HepG2 (cell line): ENCODE measurements around the gene PLEKHM2. TPM values are rescaled to one million over a fixed set of nuclear protein-coding genes. Genes with fewer than 3 reads are reported as not detected.

Source experiments
- ATAC-seq: fragments of 200-7000 bp; cut with Tn5 transposase; 3 replicates; pipeline ENCODE4 v1.9.1; 2020; ENCODE audit warnings: mild to moderate bottlenecking, moderate library complexity
- BruUV-seq: library from RNA; stranded (reverse); fragments of 400-500 nt; replicated peaks from 2 replicates; lab custom pipeline; 2021; lab: Mats Ljungman, UMichigan
- CTCF ChIA-PET: fragments of 300-600 bp; formaldehyde crosslinking; extraction: SDS; loops from one replicate; lab custom pipeline; 2021; ENCODE audit warnings: low total read pairs, inconsistent platforms, low intra/inter-chr PET ratio; lab: Yijun Ruan, JAX
- POLR2A ChIA-PET: fragments of 350-600 bp; sonication (Branson Sonifier 250); formaldehyde crosslinking; loops from one replicate; lab custom pipeline; 2020; ENCODE audit warnings: antibody characterized with exemption, inconsistent platforms; lab: Yijun Ruan, JAX
- DNase-seq: peaks from one replicate; pipeline ENCODE4 v3.0.0-alpha.2; 2015; ENCODE audit warnings: low spot score
- FAIRE-seq: peaks from 3 replicates; lab custom pipeline; 2011; peaks lifted over from hg19 to GRCh38; lab: Jason Lieb, UNC
- H2AFZ ChIP-seq: one replicate; pipeline ENCODE4 v1.6.1; 2011; ENCODE audit warnings: low read length, inconsistent platforms
- H3K27ac ChIP-seq: fragments of 300-600 bp; 3 replicates; pipeline ENCODE4 v1.8.0; 2011; ENCODE audit warnings: mixed run types, mild to moderate bottlenecking, mixed read lengths, low read length, inconsistent platforms; ENCODE audit not compliant: insufficient read depth; ENCODE audit errors: extremely low read length
- H3K27me3 ChIP-seq, 2 experiments: fragments of 200-600 bp in 1 of 2; 2 replicates in 1 of 2; 3 replicates in 1 of 2; pipeline versions ENCODE4 v1.6.0 to v1.8.0; 2011; ENCODE audit warnings: low read length in 2 of 2, mild to moderate bottlenecking in 2 of 2, moderate library complexity in 2 of 2, inconsistent platforms in 1 of 2; ENCODE audit not compliant: insufficient read depth in 2 of 2, control insufficient read depth in 1 of 2
- H3K36me3 ChIP-seq, 2 experiments: fragments of 200-600 bp in 1 of 2; replicated peaks in 1 of 2; 2 replicates in 1 of 2; 3 replicates in 1 of 2; pipeline versions ENCODE4 v1.5.1 to v1.8.0; 2011; ENCODE audit warnings: low read length in 2 of 2, inconsistent platforms in 1 of 2; ENCODE audit not compliant: insufficient read depth in 2 of 2, control insufficient read depth in 1 of 2
- H3K4me1 ChIP-seq: 2 replicates; pipeline ENCODE4 v1.5.1; 2012; ENCODE audit warnings: low read length, inconsistent platforms; ENCODE audit not compliant: insufficient read depth
- H3K4me2 ChIP-seq: 2 replicates; pipeline ENCODE4 v1.6.0; 2011; ENCODE audit warnings: low read depth, low read length, inconsistent platforms
- H3K4me3 ChIP-seq, 3 experiments: fragments of 200-600 bp in 1 of 3; sonication (generic), shearing (Covaris generic) in 1 of 3; replicated peaks in 1 of 3; 2 replicates each; pipeline ENCODE4 v1.5.1; 2011 to 2016; ENCODE audit warnings: low read length in 3 of 3, inconsistent platforms in 2 of 3, low read depth in 2 of 3, mild to moderate bottlenecking in 2 of 3, control low read depth in 1 of 3, mixed read lengths in 1 of 3; ENCODE audit not compliant: insufficient read depth in 1 of 3
- H3K79me2 ChIP-seq: one replicate; pipeline ENCODE4 v1.6.1; 2011; ENCODE audit warnings: low read length, inconsistent platforms; ENCODE audit not compliant: insufficient read depth
- H3K9ac ChIP-seq: 2 replicates; pipeline ENCODE4 v1.6.0; 2011; ENCODE audit warnings: mild to moderate bottlenecking, low read depth, low read length, inconsistent platforms; ENCODE audit not compliant: insufficient read depth
- H3K9me3 ChIP-seq: 2 replicates; pipeline ENCODE4 v1.5.1; 2012; ENCODE audit warnings: mild to moderate bottlenecking, low read length
- H4K20me1 ChIP-seq: 2 replicates; pipeline ENCODE4 v1.6.0; 2011; ENCODE audit warnings: inconsistent platforms, mild to moderate bottlenecking, low read length, moderate library complexity; ENCODE audit not compliant: insufficient read depth
- MIER2 ChIP-seq: IDR thresholded peaks from 2 replicates; pipeline ENCODE4 v1.6.1; 2016; ENCODE audit warnings: missing biosample characterization, missing genetic modification reagents
- NAIF1 ChIP-seq: sonication (generic); formaldehyde crosslinking; IDR thresholded peaks from 2 replicates; pipeline ENCODE4 v1.5.0; 2020; ENCODE audit warnings: mild to moderate bottlenecking, missing genetic modification reagents, borderline replicate concordance
- PCBP1 ChIP-seq: fragments of 200-400 bp; formaldehyde crosslinking; IDR thresholded peaks from 2 replicates; pipeline ENCODE4 v1.6.1; 2017; ENCODE audit warnings: mild to moderate bottlenecking, low read depth, low read length, borderline replicate concordance
- POLR2AphosphoS5 ChIP-seq: IDR thresholded peaks from 2 replicates; pipeline ENCODE4 v1.6.1; 2012; ENCODE audit warnings: low read depth, low read length
- PTBP1 ChIP-seq: fragments of 200-400 bp; formaldehyde crosslinking; IDR thresholded peaks from 2 replicates; pipeline ENCODE4 v1.6.1; 2018; ENCODE audit warnings: low read length, low read depth; ENCODE audit not compliant: poor library complexity, severe bottlenecking
- RORA ChIP-seq: sonication (generic); formaldehyde crosslinking; IDR thresholded peaks from 2 replicates; pipeline ENCODE4 v1.5.0; 2020; ENCODE audit warnings: mild to moderate bottlenecking, missing genetic modification reagents, moderate library complexity
- SAFB2 ChIP-seq: sonication (generic); formaldehyde crosslinking; IDR thresholded peaks from 2 replicates; pipeline ENCODE4 v1.5.1; 2020; ENCODE audit warnings: missing genetic modification reagents, low read depth, mild to moderate bottlenecking, borderline replicate concordance
- STAT5B ChIP-seq: sonication (generic); formaldehyde crosslinking; IDR thresholded peaks from 2 replicates; pipeline ENCODE4 v1.4.0; 2020; ENCODE audit warnings: missing genetic modification reagents
- ZEB1 ChIP-seq: IDR thresholded peaks from 2 replicates; pipeline ENCODE4 v1.6.1; 2012; ENCODE audit warnings: mild to moderate bottlenecking, low read depth, inconsistent platforms; ENCODE audit not compliant: insufficient replicate concordance
- ZFP62 ChIP-seq: sonication (generic); formaldehyde crosslinking; IDR thresholded peaks from 2 replicates; pipeline ENCODE4 v1.4.0; 2020; ENCODE audit warnings: missing genetic modification reagents
- in situ Hi-C: cut with HindIII; loops from 2 replicates; pipeline ENCODE4 v1.10.0; 2017; ENCODE audit warnings: low pct_unique_long_range_greater_than_20kb; ENCODE audit not compliant: extremely low pct_ligation_motif_present
- intact Hi-C: fragments of 100-400 bp; cut with micrococcal nuclease; formaldehyde crosslinking; loops from one replicate; pipeline ENCODE4 v1.10.0; 2022; ENCODE audit not compliant: unreplicated experiment
- polyA plus RNA-seq, 8 experiments: library from polyadenylated mRNA; depleted of rRNA in 3 of 8; stranded (reverse) in 7 of 8; unstranded in 1 of 8; fragments of >200 nt; fragmentation: Illumina TruSeq in 4 of 8; extraction: Trizol in 4 of 8; gene quantifications; 2 replicates each; pipeline versions ENCODE4 v1.2.1 to v1.2.3, GENCODE V29; 2011 to 2016; ENCODE audit warnings: low read depth in 4 of 8, missing spikeins in 1 of 8, mixed read lengths in 1 of 8; ENCODE audit not compliant: insufficient read depth in 1 of 8
- total RNA-seq, 5 experiments: library from RNA; depleted of rRNA; stranded (reverse); fragments of >200 nt; fragmentation: Illumina TruSeq; extraction: Trizol; gene quantifications; 2 replicates each; pipeline ENCODE4 v1.2.3, GENCODE V29; 2016; ENCODE audit warnings: low read depth in 1 of 5
- TF ChIP-seq, protein P1 (sequence below): sonication (generic); formaldehyde crosslinking; IDR thresholded peaks from 2 replicates; pipeline ENCODE4 v1.9.0; 2021; ENCODE audit warnings: missing genetic modification reagents, borderline replicate concordance

PLEKHM2 gene
- total and polyA plus RNA-seq, 2 of the 13 experiments (the other 11 are each of a cell fraction or from before 2014, with no cell fraction given), result 16.5 to 27.3 TPM

DNA sequence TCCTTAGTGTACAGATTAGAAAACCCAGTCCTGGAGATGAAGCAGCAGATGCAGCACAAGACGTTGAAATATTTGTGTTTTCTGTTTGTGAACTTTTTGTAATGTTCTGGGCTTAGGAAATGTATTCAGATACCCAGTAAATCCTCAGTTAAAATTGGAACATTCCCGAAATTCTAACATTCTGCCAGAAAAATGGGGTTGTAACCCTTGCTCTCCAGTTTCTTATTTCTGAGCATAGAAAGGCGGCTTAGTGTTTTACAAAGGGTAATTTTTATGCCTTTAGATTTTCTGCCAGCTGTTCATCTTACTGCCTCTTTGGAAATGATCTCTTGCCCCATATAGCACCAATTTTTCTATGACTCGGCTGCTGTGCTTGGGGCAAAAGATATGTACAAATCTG lies 46.3 kb upstream of the PLEKHM2 start (continued):
- TF ChIP-seq, protein P1, sequence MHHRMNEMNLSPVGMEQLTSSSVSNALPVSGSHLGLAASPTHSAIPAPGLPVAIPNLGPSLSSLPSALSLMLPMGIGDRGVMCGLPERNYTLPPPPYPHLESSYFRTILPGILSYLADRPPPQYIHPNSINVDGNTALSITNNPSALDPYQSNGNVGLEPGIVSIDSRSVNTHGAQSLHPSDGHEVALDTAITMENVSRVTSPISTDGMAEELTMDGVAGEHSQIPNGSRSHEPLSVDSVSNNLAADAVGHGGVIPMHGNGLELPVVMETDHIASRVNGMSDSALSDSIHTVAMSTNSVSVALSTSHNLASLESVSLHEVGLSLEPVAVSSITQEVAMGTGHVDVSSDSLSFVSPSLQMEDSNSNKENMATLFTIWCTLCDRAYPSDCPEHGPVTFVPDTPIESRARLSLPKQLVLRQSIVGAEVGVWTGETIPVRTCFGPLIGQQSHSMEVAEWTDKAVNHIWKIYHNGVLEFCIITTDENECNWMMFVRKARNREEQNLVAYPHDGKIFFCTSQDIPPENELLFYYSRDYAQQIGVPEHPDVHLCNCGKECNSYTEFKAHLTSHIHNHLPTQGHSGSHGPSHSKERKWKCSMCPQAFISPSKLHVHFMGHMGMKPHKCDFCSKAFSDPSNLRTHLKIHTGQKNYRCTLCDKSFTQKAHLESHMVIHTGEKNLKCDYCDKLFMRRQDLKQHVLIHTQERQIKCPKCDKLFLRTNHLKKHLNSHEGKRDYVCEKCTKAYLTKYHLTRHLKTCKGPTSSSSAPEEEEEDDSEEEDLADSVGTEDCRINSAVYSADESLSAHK, result no peak
- no peak for TF ChIP-seq NAIF1
- TF ChIP-seq POLR2AphosphoS5, result no peak
- TF ChIP-seq STAT5B (CRISPR knock-in tag), result no peak
- TF ChIP-seq PTBP1, result no peak

DNA sequence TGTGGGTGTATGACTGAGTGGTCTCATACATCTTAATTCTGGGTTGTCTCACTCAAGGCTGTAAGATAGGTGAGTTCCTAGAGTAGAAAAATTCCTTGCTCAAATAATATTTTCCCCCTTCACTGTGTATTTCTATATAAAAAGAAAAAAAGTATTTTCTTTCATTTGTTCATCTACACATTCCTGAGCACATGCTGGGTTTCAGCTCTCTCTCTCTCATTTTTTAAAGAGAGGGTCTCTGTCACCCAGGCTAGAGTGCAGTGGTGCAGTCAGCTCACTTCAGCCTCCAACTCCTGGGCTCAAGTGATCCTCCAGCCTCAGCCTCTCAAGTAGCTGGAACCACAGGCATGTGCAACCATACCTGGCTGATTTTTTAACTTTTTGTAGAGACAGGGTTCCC lies 44.9 kb upstream of the PLEKHM2 start:
- DNase-seq (no peak), FAIRE-seq (no peak)
- intact Hi-C loops, result no loop called here
- Histone ChIP-seq H3K9ac (no peak overlapping the region), H3K4me2 (no peak overlapping the region)
- TF ChIP-seq PCBP1 (no peak), ZFP62 (CRISPR knock-in tag) (no peak), ZEB1 (no peak), SAFB2 (no peak), MIER2 (CRISPR knock-in tag) (no peak), RORA (no peak)
- TF ChIP-seq, all 625 proteins: peak for 0
- Histone ChIP-seq H2AFZ (no peak overlapping the region), H3K4me3 (no peak overlapping the region), H3K27ac (no peak overlapping the region), H3K4me1 (no peaks in the 10 kb centered on the region), H3K79me2 (peaks cover 5% of the 10 kb centered on the region), H3K9me3 (no peaks in the 10 kb centered on the region), H4K20me1 (no peaks in the 10 kb centered on the region), H3K36me3 (peaks cover 45 to 93% of the 10 kb centered on the region in 2 experiments), H3K27me3 (no peaks in the 10 kb centered on the region)
- CTCF ChIA-PET, result no interaction called here
- no peak for ATAC-seq
- BruUV-seq, result no TSS peak
- POLR2A ChIA-PET, result no interaction called here
- in situ Hi-C loops, result no loop called here
